HEK293 (cell line): ENCODE data around the gene WWOX.

ENCODE experiments used
- CTCF ChIP-seq: fragments of 450-650 bp; formaldehyde crosslinking; IDR thresholded peaks from 2 replicates; pipeline ENCODE4 v1.5.1; 2016; ENCODE audit warnings: missing biosample characterization, missing genetic modification characterization
- HOXC10 ChIP-seq: sonication (generic); formaldehyde crosslinking; IDR thresholded peaks from 2 replicates; pipeline ENCODE4 v1.8.1; 2023; ENCODE audit warnings: mild to moderate bottlenecking, missing genetic modification reagents
- PATZ1 ChIP-seq: fragments of 450-650 bp; formaldehyde crosslinking; IDR thresholded peaks from 2 replicates; pipeline ENCODE4 v1.5.1; 2016; ENCODE audit warnings: missing biosample characterization, missing genetic modification characterization
- SP2 ChIP-seq: fragments of 450-650 bp; formaldehyde crosslinking; IDR thresholded peaks from 2 replicates; pipeline ENCODE4 v1.5.1; 2016; ENCODE audit warnings: missing biosample characterization, missing genetic modification characterization
- ZNF510 ChIP-seq: fragments of 450-650 bp; formaldehyde crosslinking; IDR thresholded peaks from 2 replicates; pipeline ENCODE4 v1.5.1; 2018; ENCODE audit warnings: mild to moderate bottlenecking, missing genetic modification characterization, missing biosample characterization; ENCODE audit not compliant: insufficient replicate concordance
- ZNF664 ChIP-seq: fragments of 450-650 bp; formaldehyde crosslinking; IDR thresholded peaks from 2 replicates; pipeline ENCODE4 v1.5.1; 2016; ENCODE audit warnings: missing biosample characterization, missing genetic modification characterization
- ZNF792 ChIP-seq: fragments of 450-650 bp; formaldehyde crosslinking; IDR thresholded peaks from 2 replicates; pipeline ENCODE4 v1.5.1; 2016; ENCODE audit warnings: missing biosample characterization, missing genetic modification characterization
- TF ChIP-seq, protein P1 (sequence below): fragments of 450-650 bp; formaldehyde crosslinking; IDR thresholded peaks from 2 replicates; pipeline ENCODE4 v1.5.1; 2017; ENCODE audit warnings: missing biosample characterization, missing genetic modification characterization
- TF ChIP-seq, protein P2 (sequence below): fragments of 450-650 bp; formaldehyde crosslinking; IDR thresholded peaks from 2 replicates; pipeline ENCODE4 v1.5.1; 2017; ENCODE audit warnings: missing biosample characterization, missing genetic modification characterization

DNA sequence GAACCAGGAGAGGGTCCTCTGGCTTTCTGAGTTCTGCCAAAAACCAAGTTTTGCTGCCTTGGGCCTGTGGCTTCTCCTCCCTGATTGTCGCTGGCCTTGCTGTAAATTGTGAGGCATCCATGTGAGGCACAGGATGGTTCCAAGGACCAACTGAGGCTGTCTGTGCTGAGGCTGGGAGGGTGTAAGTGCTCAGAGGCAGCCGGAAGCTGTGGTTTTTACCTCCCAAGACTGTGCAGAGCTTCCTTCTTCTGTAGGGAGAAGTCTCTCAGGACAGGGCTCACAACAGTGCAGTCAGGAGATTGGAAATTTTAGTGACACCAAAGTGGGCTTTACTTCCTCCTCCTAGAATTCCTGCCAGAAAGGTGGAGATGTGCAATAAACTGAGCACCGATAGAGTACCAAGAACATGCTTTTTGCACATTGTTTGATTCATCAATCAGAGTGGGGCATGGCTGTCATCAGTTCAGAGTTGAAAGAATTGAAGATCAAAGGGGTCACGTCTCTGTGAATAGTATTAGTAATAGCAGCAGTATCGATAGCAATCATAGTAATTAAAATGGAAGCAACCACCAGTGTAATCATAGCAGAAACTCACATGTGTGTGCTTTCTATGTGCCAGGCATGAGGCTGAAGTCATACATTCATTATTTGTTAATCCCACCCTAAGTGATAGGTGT, 467.1 kb downstream of the WWOX start:
- TF ChIP-seq CTCF = no peak
- no peak for TF ChIP-seq HOXC10 (CRISPR knock-in tag)
- TF ChIP-seq, protein P1, sequence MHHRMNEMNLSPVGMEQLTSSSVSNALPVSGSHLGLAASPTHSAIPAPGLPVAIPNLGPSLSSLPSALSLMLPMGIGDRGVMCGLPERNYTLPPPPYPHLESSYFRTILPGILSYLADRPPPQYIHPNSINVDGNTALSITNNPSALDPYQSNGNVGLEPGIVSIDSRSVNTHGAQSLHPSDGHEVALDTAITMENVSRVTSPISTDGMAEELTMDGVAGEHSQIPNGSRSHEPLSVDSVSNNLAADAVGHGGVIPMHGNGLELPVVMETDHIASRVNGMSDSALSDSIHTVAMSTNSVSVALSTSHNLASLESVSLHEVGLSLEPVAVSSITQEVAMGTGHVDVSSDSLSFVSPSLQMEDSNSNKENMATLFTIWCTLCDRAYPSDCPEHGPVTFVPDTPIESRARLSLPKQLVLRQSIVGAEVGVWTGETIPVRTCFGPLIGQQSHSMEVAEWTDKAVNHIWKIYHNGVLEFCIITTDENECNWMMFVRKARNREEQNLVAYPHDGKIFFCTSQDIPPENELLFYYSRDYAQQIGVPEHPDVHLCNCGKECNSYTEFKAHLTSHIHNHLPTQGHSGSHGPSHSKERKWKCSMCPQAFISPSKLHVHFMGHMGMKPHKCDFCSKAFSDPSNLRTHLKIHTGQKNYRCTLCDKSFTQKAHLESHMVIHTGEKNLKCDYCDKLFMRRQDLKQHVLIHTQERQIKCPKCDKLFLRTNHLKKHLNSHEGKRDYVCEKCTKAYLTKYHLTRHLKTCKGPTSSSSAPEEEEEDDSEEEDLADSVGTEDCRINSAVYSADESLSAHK (tag by site-specific recombination) = no peak
- TF ChIP-seq, protein P2, sequence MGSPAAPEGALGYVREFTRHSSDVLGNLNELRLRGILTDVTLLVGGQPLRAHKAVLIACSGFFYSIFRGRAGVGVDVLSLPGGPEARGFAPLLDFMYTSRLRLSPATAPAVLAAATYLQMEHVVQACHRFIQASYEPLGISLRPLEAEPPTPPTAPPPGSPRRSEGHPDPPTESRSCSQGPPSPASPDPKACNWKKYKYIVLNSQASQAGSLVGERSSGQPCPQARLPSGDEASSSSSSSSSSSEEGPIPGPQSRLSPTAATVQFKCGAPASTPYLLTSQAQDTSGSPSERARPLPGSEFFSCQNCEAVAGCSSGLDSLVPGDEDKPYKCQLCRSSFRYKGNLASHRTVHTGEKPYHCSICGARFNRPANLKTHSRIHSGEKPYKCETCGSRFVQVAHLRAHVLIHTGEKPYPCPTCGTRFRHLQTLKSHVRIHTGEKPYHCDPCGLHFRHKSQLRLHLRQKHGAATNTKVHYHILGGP (tag by site-specific recombination) = no peak
- no peak for TF ChIP-seq ZNF510 (tag by site-specific recombination)
- no peak for TF ChIP-seq PATZ1 (tag by site-specific recombination)
- TF ChIP-seq SP2 (tag by site-specific recombination) = no peak
- TF ChIP-seq ZNF792 = no peak
- no peak for TF ChIP-seq ZNF664
